HG02678 (cell line): Measurements from ENCODE around the gene NLGN4X.

Experiments used
- ATAC-seq: cut with Tn5 transposase; IDR thresholded peaks from one replicate; pipeline ENCODE4 v1.9.1; 2021; ENCODE audit warnings: mild to moderate bottlenecking, moderate library complexity; ENCODE audit not compliant: unreplicated experiment

The NLGN4X gene

GRCh38 chrX:6228720-6229119 lies at the start of gene NLGN4X:
Gene NLGN4X (minus strand): TSS chrX:6228867. CDS start chrX:6151466, 77,401 bp downstream.
- ATAC-seq: no peak

- ATAC-seq: no peak
Observed at GRCh38 chrX:6266041-6266440, 37.4 kb upstream of the NLGN4X start.

- no peak for ATAC-seq
Observed at GRCh38 chrX:6262959-6263358, 34.3 kb upstream of the NLGN4X start.

- ATAC-seq: no peak
Observed at GRCh38 chrX:6257025-6257424, 28.4 kb upstream of the NLGN4X start.

GRCh38 chrX:6244666-6245065 lies 16.0 kb upstream of the NLGN4X start:
- no peak for ATAC-seq

- no peak for ATAC-seq
Observed at GRCh38 chrX:6238576-6238975, 9.9 kb upstream of the NLGN4X start.

- no peak for ATAC-seq
Observed at GRCh38 chrX:6227935-6228334, 732 bp downstream of the NLGN4X start.

GRCh38 chrX:6227453-6227835 lies 1.2 kb downstream of the NLGN4X start:
- no peak for ATAC-seq

GRCh38 chrX:6226596-6227452 lies 1.8 kb downstream of the NLGN4X start:
- no peak for ATAC-seq

GRCh38 chrX:6225911-6226595 lies 2.6 kb downstream of the NLGN4X start:
- ATAC-seq: no peak

- no peak for ATAC-seq
Observed at GRCh38 chrX:6225288-6225910, 3.3 kb downstream of the NLGN4X start.

GRCh38 chrX:6223516-6223915 lies 5.2 kb downstream of the NLGN4X start:
- no peak for ATAC-seq

GRCh38 chrX:6210230-6210629 lies 18.4 kb downstream of the NLGN4X start:
- ATAC-seq: no peak

GRCh38 chrX:6203462-6204215 lies 25.0 kb downstream of the NLGN4X start:
- ATAC-seq: no peak

GRCh38 chrX:6199486-6199885 lies 29.2 kb downstream of the NLGN4X start:
- no peak for ATAC-seq

GRCh38 chrX:6187256-6187655 lies 41.4 kb downstream of the NLGN4X start:
- no peak for ATAC-seq

GRCh38 chrX:6184900-6185515 lies 43.7 kb downstream of the NLGN4X start:
- ATAC-seq: peak; percentile 99

GRCh38 chrX:6175914-6176313 lies 52.8 kb downstream of the NLGN4X start:
- ATAC-seq: no peak

GRCh38 chrX:6170424-6170823 lies 58.2 kb downstream of the NLGN4X start:
- ATAC-seq: no peak

- ATAC-seq: no peak
Observed at GRCh38 chrX:6169407-6169806, 59.3 kb downstream of the NLGN4X start.

GRCh38 chrX:6163721-6164120 lies 64.9 kb downstream of the NLGN4X start:
- ATAC-seq: no peak
